Endothelial cell of umbilical vein (primary cell): ENCODE results near the gene PLAAT2.

Experiments
- EZH2 ChIP-seq: IDR thresholded peaks from 2 replicates; pipeline ENCODE4 v1.6.1; 2012; ENCODE audit warnings: borderline replicate concordance, low read depth, mild to moderate bottlenecking, moderate library complexity, low read length, inconsistent platforms; ENCODE audit not compliant: severe bottlenecking
- FOS ChIP-seq: IDR thresholded peaks from 2 replicates; pipeline ENCODE4 v1.6.1; 2011; ENCODE audit warnings: mild to moderate bottlenecking, low read length, moderate library complexity, borderline replicate concordance; ENCODE audit not compliant: insufficient read depth
- GATA2 ChIP-seq: IDR thresholded peaks from 2 replicates; pipeline ENCODE4 v1.7.0; 2011; ENCODE audit warnings: low read depth, mild to moderate bottlenecking, moderate library complexity, mixed read lengths, low read length; ENCODE audit not compliant: insufficient read length, insufficient read depth
- JUN ChIP-seq: IDR thresholded peaks from 2 replicates; pipeline ENCODE4 v1.6.1; 2011; ENCODE audit warnings: borderline replicate concordance, low read depth; ENCODE audit not compliant: insufficient read length, insufficient read depth
- MYC ChIP-seq: IDR thresholded peaks from one replicate; pipeline ENCODE4 v1.6.1; 2011; ENCODE audit warnings: mild to moderate bottlenecking, low read depth, low read length
- POLR2A ChIP-seq: IDR thresholded peaks from 2 replicates; pipeline ENCODE4 v1.6.1; 2012; ENCODE audit warnings: low read depth, mild to moderate bottlenecking, control low read depth, low read length
- POLR2AphosphoS5 ChIP-seq: IDR thresholded peaks from 2 replicates; pipeline ENCODE4 v1.6.1; 2012; ENCODE audit warnings: low read depth, mild to moderate bottlenecking, control low read depth, low read length, moderate library complexity; ENCODE audit not compliant: insufficient read depth
- TF ChIP-seq, protein P1 (sequence below), 2 donors: IDR thresholded peaks; 1 replicate in 1 of 2; 2 replicates in 1 of 2; pipeline ENCODE4 v1.5.1; 2011; ENCODE audit warnings: low read length in 2 of 2, mild to moderate bottlenecking in 2 of 2, moderate library complexity in 2 of 2, control low read depth in 1 of 2, inconsistent platforms in 1 of 2, low read depth in 1 of 2; ENCODE audit not compliant: insufficient read depth in 1 of 2; ENCODE audit errors: extremely low read depth in 1 of 2
- TF ChIP-seq, protein P2 (sequence below): IDR thresholded peaks from 2 replicates; pipeline ENCODE4 v1.6.1; 2011; ENCODE audit not compliant: insufficient read depth, insufficient read length

DNA sequence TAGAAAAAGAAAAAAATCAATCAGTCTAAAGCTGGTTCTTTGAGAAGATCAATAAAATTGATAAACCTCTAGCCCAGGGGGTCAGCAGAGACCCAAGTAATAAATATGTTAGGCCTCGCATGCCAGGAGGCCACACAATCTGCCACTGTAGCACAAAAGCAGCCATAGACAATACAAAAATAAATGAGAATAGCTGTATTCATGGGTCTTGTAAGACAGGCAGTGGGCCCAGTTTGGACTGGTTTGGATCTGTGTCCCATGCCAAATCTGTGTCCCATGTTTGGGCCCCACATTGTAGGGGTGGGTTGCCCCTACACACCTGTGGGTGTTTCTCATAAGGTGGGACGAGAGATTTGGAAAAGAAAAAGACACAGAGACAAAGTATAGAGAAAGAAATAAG, 33.2 kb downstream of the PLAAT2 start:
- no peak for TF ChIP-seq POLR2A
- no peak for TF ChIP-seq POLR2AphosphoS5
- TF ChIP-seq, protein P1, sequence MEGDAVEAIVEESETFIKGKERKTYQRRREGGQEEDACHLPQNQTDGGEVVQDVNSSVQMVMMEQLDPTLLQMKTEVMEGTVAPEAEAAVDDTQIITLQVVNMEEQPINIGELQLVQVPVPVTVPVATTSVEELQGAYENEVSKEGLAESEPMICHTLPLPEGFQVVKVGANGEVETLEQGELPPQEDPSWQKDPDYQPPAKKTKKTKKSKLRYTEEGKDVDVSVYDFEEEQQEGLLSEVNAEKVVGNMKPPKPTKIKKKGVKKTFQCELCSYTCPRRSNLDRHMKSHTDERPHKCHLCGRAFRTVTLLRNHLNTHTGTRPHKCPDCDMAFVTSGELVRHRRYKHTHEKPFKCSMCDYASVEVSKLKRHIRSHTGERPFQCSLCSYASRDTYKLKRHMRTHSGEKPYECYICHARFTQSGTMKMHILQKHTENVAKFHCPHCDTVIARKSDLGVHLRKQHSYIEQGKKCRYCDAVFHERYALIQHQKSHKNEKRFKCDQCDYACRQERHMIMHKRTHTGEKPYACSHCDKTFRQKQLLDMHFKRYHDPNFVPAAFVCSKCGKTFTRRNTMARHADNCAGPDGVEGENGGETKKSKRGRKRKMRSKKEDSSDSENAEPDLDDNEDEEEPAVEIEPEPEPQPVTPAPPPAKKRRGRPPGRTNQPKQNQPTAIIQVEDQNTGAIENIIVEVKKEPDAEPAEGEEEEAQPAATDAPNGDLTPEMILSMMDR (IDR thresholded peaks at IDR 0.05; ENCODE audit: extremely low read depth in 1 of 2, insufficient read depth in 1 of 2, low read depth in 1 of 2, low read length in 2 of 2) = no peak
- no peak for TF ChIP-seq MYC
- TF ChIP-seq EZH2 = no peak
- TF ChIP-seq, protein P2, sequence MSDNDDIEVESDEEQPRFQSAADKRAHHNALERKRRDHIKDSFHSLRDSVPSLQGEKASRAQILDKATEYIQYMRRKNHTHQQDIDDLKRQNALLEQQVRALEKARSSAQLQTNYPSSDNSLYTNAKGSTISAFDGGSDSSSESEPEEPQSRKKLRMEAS = no peak
- no peak for TF ChIP-seq JUN
- TF ChIP-seq FOS = no peak
- TF ChIP-seq GATA2 = no peak
